Activated CD8-positive, alpha-beta T cell treated with anti-CD3 and anti-CD28 coated beads for 36 hours (primary cell): ENCODE measurements around the gene UBE2G2. TPM values are rescaled to one million over a fixed set of nuclear protein-coding genes. Genes with fewer than 3 reads are reported as not detected.

ENCODE experiments used
- ATAC-seq: fragments of 200-7000 bp; cut with Tn5 transposase; one replicate; pipeline ENCODE4 v1.10.0; 2021; ENCODE audit warnings: mild to moderate bottlenecking, moderate library complexity
- CTCF ChIA-PET: fragments of 350-600 bp; sonication (Branson Sonifier 250); formaldehyde crosslinking; loops from one replicate; lab custom pipeline; 2021; ENCODE audit warnings: antibody characterized with exemption; lab: Charles Lee
- POLR2A ChIA-PET: fragments of 350-600 bp; sonication (Branson Sonifier 250); formaldehyde crosslinking; loops from one replicate; lab custom pipeline; 2021; ENCODE audit warnings: antibody characterized with exemption; lab: Charles Lee
- DNase-seq: peaks from one replicate; pipeline ENCODE4 v3.0.0-alpha.2; 2020
- H3K27ac Mint-ChIP-seq: one replicate; pipeline ENCODE4 v1.8.0; 2021; ENCODE audit warnings: mild to moderate bottlenecking, mixed read lengths
- H3K27me3 Mint-ChIP-seq: one replicate; pipeline ENCODE4 v1.8.0; 2021; ENCODE audit warnings: mixed read lengths
- H3K36me3 Mint-ChIP-seq: one replicate; pipeline ENCODE4 v1.8.0; 2021; ENCODE audit warnings: low read depth, mixed read lengths
- H3K4me1 Mint-ChIP-seq: one replicate; pipeline ENCODE4 v1.8.0; 2021; ENCODE audit warnings: low read depth, mixed read lengths
- H3K4me3 Mint-ChIP-seq: one replicate; pipeline ENCODE4 v1.8.0; 2021; ENCODE audit warnings: mild to moderate bottlenecking, moderate library complexity, mixed read lengths
- H3K9me3 Mint-ChIP-seq: one replicate; pipeline ENCODE4 v1.8.0; 2021; ENCODE audit warnings: mixed read lengths
- CTCF ChIP-seq: fragments of 200-600 bp; IDR thresholded peaks from one replicate; pipeline ENCODE4 v1.8.0; 2022; ENCODE audit warnings: antibody characterized with exemption, mild to moderate bottlenecking
- intact Hi-C: fragments of 100-400 bp; cut with micrococcal nuclease; formaldehyde crosslinking; loops from one replicate; pipeline ENCODE4 v1.10.0; 2022
- total RNA-seq, 2 experiments: library from RNA; stranded (reverse); gene quantifications; one replicate each; pipeline ENCODE4 v1.2.3, GENCODE V29; 2021

Gene UBE2G2
- total RNA-seq, 2 experiments from 2014 or later, result 113 to 115 TPM

DNA sequence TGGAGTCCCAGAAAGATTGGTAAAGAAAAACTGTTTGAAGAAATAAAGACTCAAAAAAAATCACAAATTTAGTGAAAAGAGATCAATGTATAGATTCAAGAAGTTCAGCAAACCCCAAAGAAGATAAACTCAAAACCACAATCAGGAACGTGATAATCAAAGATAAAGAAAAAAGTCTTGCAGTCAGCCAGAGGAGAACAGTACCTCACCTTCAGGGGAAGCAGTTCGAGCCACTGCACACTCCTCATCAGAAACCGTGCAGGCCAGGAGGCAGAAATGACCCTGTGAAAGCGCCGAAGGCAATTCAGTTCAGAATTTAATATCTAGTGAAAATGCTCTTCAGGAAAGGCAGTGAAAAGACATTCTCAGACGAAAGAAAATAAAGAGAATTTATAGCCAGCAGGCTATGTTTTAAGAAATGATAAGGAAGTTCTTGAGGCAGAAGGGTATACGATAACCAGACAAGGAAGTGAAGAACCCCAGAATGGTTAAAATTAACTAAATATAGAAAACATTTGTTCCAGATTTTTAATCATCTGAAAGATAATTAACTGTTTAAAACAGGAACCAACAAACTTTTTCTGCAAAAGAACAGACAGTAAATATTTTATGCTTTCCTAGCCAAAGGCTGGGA, 29.7 kb upstream of the UBE2G2 start:
- CTCF ChIA-PET, result no interaction called here
- Mint-ChIP-seq H3K4me3 (no peak overlapping the region), H3K4me1 (peaks cover 18% of the 10 kb centered on the region), H3K27me3 (no peaks in the 10 kb centered on the region), H3K36me3 (no peaks in the 10 kb centered on the region), H3K27ac (no peak overlapping the region), H3K9me3 (peaks cover 12% of the 10 kb centered on the region)
- POLR2A ChIA-PET, result no interaction called here
- ATAC-seq, result no peak
- no peak for DNase-seq
- TF ChIP-seq CTCF, result no peak
- intact Hi-C loops, result no loop called here

GRCh38 chr21:44829507-44830092, 28.0 kb upstream of the UBE2G2 start:
- Mint-ChIP-seq H3K4me3 (no peak overlapping the region), H3K27ac (peak overlapping the region; percentile 66), H3K9me3 (peaks cover 12% of the 10 kb centered on the region), H3K36me3 (no peaks in the 10 kb centered on the region), H3K4me1 (peaks cover 18% of the 10 kb centered on the region), H3K27me3 (no peaks in the 10 kb centered on the region)
- TF ChIP-seq CTCF, result no peak
- ChIA-PET CTCF (interaction anchor here (1.1 kb wide), 1 partner anchor 11 kb away, joined by 4 read pairs; no protein-coding TSS in a partner anchor), POLR2A (interaction anchor here (0.6 to 1.2 kb wide), 4 partner anchors 10 to 88 kb away, joined by 3 to 6 read pairs (median 4); no protein-coding TSS in a partner anchor)
- peak; percentile 72 for ATAC-seq
- peak; percentile 40 for DNase-seq
- intact Hi-C loops, result no loop called here

- CTCF ChIA-PET, result no interaction called here
- ATAC-seq (no peak), DNase-seq (no peak)
- H3K27me3 Mint-ChIP-seq, result no peaks in the 10 kb centered on the region
- no peaks in the 10 kb centered on the region for H3K36me3 Mint-ChIP-seq
- no peak overlapping the region for H3K4me3 Mint-ChIP-seq
- intact Hi-C loops, result no loop called here
- no peak overlapping the region for H3K27ac Mint-ChIP-seq
- peaks cover 16% of the 10 kb centered on the region for H3K9me3 Mint-ChIP-seq
- H3K4me1 Mint-ChIP-seq, result peaks cover 18% of the 10 kb centered on the region
- POLR2A ChIA-PET, result interaction anchor here (0.6 to 1.2 kb wide), 4 partner anchors 9 to 89 kb away, joined by 3 to 6 read pairs (median 4); no protein-coding TSS in a partner anchor
- TF ChIP-seq CTCF, result no peak
Measured at GRCh38 chr21:44828362-44829056, 26.9 kb upstream of the UBE2G2 start.

DNA sequence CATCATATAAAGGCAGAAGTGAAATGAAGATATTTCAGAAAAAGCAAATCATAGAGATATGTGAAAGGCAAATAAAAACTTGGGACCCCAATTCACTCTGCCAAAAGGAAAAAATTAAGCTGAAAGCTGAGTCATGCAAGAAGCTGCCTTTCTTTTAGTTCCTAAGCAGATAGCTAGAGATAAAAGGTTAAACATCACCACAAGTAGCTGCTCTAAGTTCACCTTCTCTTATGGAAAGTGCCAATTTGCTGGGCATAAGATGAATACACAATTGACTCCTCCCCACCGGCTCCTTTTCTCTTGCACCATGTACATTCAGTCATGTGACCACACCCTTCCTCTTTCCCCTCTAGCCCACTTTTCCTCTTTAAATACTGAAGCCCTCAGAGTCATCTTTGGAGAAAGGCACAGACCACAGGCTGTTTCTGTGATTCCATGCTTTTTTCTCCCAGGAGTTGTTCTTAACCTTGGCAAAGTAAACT, 21.6 kb upstream of the UBE2G2 start:
- intact Hi-C loops, result no loop called here
- ChIA-PET POLR2A (interaction anchor here (0.7 kb wide), 1 partner anchor 18 kb away, joined by 3 read pairs; no protein-coding TSS in a partner anchor), CTCF (interaction anchor here (1.3 to 1.8 kb wide), 3 partner anchors 19 to 30 kb away, joined by 3 to 8 read pairs (median 6); no protein-coding TSS in a partner anchor)
- no peaks in the 10 kb centered on the region for H3K36me3 Mint-ChIP-seq
- DNase-seq (no peak), ATAC-seq (no peak)
- no peaks in the 10 kb centered on the region for H3K27me3 Mint-ChIP-seq
- no peak overlapping the region for H3K4me3 Mint-ChIP-seq
- no peaks in the 10 kb centered on the region for H3K4me1 Mint-ChIP-seq
- no peak overlapping the region for H3K27ac Mint-ChIP-seq
- no peak for TF ChIP-seq CTCF
- H3K9me3 Mint-ChIP-seq, result peaks cover 30% of the 10 kb centered on the region
